Peyer's patch (tissue), 4 donors: ENCODE measurements around the gene CDADC1. TPM values are rescaled to one million over a fixed set of nuclear protein-coding genes. Genes with fewer than 3 reads are reported as not detected.

Source experiments
- DNase-seq, 3 donors: peaks; one replicate each; pipeline ENCODE4 v3.0.0-alpha.2; 2017 to 2019
- H3K27ac ChIP-seq, 4 donors: fragments of 200-600 bp; sonication (generic); one replicate each; pipeline ENCODE4 v1.5.1; 2016 to 2019
- H3K27me3 ChIP-seq, 2 donors: fragments of 200-600 bp; sonication (generic); one replicate each; pipeline ENCODE4 v1.5.1; 2019
- H3K36me3 ChIP-seq, 3 donors: fragments of 200-600 bp; sonication (generic); one replicate each; pipeline ENCODE4 v1.5.1; 2016 to 2019
- H3K4me1 ChIP-seq, 4 donors: fragments of 200-600 bp; sonication (generic); one replicate each; pipeline ENCODE4 v1.5.1; 2016 to 2019
- H3K4me3 ChIP-seq, 4 donors: fragments of 200-600 bp; sonication (generic); 1 replicate in 3 of 4; 2 replicates in 1 of 4; pipeline ENCODE4 v1.5.1; 2016 to 2019; ENCODE audit warnings: mild to moderate bottlenecking in 1 of 4
- H3K9me3 ChIP-seq, 4 donors: fragments of 200-600 bp; sonication (generic); one replicate each; pipeline ENCODE4 v1.5.1; 2016 to 2019; ENCODE audit warnings: mild to moderate bottlenecking in 1 of 4
- CTCF ChIP-seq, 6 experiments: fragments of 450-650 bp in 4 of 6; fragments of 200-600 bp in 2 of 6; sonication (generic) in 1 of 6; IDR thresholded peaks; one replicate each; pipeline ENCODE4 v1.5.1; 2017 to 2019; ENCODE audit warnings: antibody characterized with exemption in 6 of 6, mild to moderate bottlenecking in 3 of 6, moderate library complexity in 1 of 6
- POLR2A ChIP-seq, 2 donors: fragments of 450-650 bp; IDR thresholded peaks; one replicate each; pipeline ENCODE4 v1.5.1; 2017; ENCODE audit warnings: antibody characterized with exemption in 2 of 2, mild to moderate bottlenecking in 2 of 2, moderate library complexity in 2 of 2
- total RNA-seq, 4 donors: library from RNA; depleted of rRNA; stranded (reverse); fragments of >200 nt; gene quantifications; one replicate each; pipeline ENCODE4 v1.1.0, GENCODE V29; 2016

The CDADC1 gene
- total RNA-seq, 4 donors from 2014 or later = 4.7 to 9.2 (median 7.1) TPM

GRCh38 chr13:49259586-49259985, 11.9 kb downstream of the CDADC1 start:
- no peak for TF ChIP-seq POLR2A (IDR thresholded peaks at IDR 0.05)
- TF ChIP-seq CTCF (IDR thresholded peaks at IDR 0.05) = no peak
- Histone ChIP-seq H3K4me3 (no peak overlapping the region), H3K27me3 (no peaks in the 10 kb centered on the region), H3K27ac (no peak overlapping the region), H3K9me3 (no peaks in the 10 kb centered on the region), H3K36me3 (peaks cover 0 to 45% (median 0%) of the 10 kb centered on the region in 3 donors), H3K4me1 (no peaks in the 10 kb centered on the region)
- DNase-seq = no peak

DNA sequence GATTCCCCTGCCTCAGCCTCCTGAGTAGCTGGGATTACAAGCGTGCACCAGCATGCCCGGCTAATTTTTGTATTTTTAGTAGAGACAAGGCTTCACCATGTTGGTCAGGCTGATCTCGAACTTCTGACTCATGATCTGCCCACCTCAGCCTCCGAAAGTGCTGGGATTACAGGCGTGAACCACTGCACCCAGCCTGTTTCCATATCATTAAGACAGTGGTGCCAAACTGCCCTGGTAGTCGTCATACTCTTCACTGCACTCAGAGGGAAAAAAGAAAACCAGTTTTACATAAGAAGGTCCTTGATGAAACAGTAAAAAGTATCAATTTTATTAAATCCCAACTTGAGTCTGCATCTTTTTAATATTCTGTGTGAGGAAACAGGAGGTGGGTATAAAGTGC, 14.9 kb downstream of the CDADC1 start:
- no peaks in the 10 kb centered on the region for H3K4me1 ChIP-seq
- H3K27ac ChIP-seq = no peak overlapping the region
- no peaks in the 10 kb centered on the region for H3K27me3 ChIP-seq
- TF ChIP-seq POLR2A (IDR thresholded peaks at IDR 0.05) (no peak), CTCF (IDR thresholded peaks at IDR 0.05) (no peak)
- H3K9me3 ChIP-seq = no peaks in the 10 kb centered on the region
- DNase-seq = no peak
- peaks cover 0 to 38% (median 0%) of the 10 kb centered on the region in 3 donors for H3K36me3 ChIP-seq
- no peak overlapping the region for H3K4me3 ChIP-seq

GRCh38 chr13:49265822-49266221, 18.1 kb downstream of the CDADC1 start:
- no peak for TF ChIP-seq POLR2A (IDR thresholded peaks at IDR 0.05)
- no peak for TF ChIP-seq CTCF (IDR thresholded peaks at IDR 0.05)
- H3K9me3 ChIP-seq = no peaks in the 10 kb centered on the region
- no peak overlapping the region for H3K4me3 ChIP-seq
- no peak for DNase-seq
- H3K27me3 ChIP-seq = no peaks in the 10 kb centered on the region
- no peaks in the 10 kb centered on the region for H3K4me1 ChIP-seq
- H3K27ac ChIP-seq = no peak overlapping the region
- peaks cover 0 to 29% (median 0%) of the 10 kb centered on the region in 3 donors for H3K36me3 ChIP-seq

DNA sequence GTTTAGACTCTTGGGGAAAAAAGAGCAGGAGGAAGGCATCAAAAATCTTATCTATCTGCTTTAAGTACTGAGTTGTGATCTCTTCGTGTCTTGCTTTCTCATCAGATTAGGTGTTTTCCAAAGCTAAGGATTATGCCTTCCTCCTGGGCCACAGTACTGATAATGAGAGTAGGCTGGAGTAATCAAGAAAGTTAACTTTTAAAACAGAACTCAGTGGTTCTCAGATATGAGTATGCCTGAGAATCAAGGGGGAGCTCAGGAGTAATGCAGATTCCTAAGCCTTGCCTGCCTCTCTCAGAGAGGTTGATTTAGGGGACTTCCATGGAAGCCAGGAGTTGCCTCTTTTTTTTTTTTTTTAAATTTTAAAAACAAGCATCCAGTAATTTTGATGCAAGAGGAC, 23.5 kb downstream of the CDADC1 start:
- H3K27me3 ChIP-seq = no peaks in the 10 kb centered on the region
- no peak overlapping the region for H3K27ac ChIP-seq
- no peak overlapping the region for H3K4me3 ChIP-seq
- H3K36me3 ChIP-seq = peaks cover 0 to 17% (median 0%) of the 10 kb centered on the region in 3 donors
- no peaks in the 10 kb centered on the region for H3K4me1 ChIP-seq
- no peak for DNase-seq
- no peak for TF ChIP-seq POLR2A (IDR thresholded peaks at IDR 0.05)
- TF ChIP-seq CTCF (IDR thresholded peaks at IDR 0.05) = no peak
- H3K9me3 ChIP-seq = no peaks in the 10 kb centered on the region

- no peak overlapping the region for H3K27ac ChIP-seq
- no peak overlapping the region for H3K4me3 ChIP-seq
- TF ChIP-seq POLR2A (IDR thresholded peaks at IDR 0.05) = no peak
- no peak for TF ChIP-seq CTCF (IDR thresholded peaks at IDR 0.05)
- DNase-seq = no peak
- H3K9me3 ChIP-seq = no peaks in the 10 kb centered on the region
- peaks cover 0 to 12% (median 0%) of the 10 kb centered on the region in 3 donors for H3K36me3 ChIP-seq
- H3K4me1 ChIP-seq = no peaks in the 10 kb centered on the region
- H3K27me3 ChIP-seq = no peaks in the 10 kb centered on the region
Observed at GRCh38 chr13:49272296-49272695, 24.6 kb downstream of the CDADC1 start.

DNA sequence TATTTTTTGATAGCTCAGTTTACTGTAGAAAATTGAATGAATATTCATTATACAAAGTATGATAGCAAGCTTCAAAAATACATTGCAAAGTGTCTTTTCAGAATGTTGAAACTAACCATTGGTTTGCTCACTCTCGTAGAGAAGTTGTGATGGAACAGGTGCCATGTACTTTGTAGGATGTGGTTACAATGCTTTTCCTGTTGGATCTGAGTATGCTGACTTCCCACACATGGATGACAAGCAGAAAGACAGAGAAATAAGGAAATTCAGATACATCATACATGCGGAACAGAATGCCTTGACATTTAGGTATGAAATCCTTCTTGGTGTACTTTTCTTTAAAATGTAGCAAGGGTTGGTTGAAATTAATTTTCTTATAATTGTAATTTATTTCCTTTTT, 30.5 kb downstream of the CDADC1 start:
- Histone ChIP-seq H3K27ac (no peak overlapping the region), H3K9me3 (no peaks in the 10 kb centered on the region), H3K27me3 (no peaks in the 10 kb centered on the region), H3K36me3 (peaks cover 0 to 14% (median 0%) of the 10 kb centered on the region in 3 donors), H3K4me3 (no peak overlapping the region), H3K4me1 (no peaks in the 10 kb centered on the region)
- DNase-seq = no peak
- TF ChIP-seq CTCF (IDR thresholded peaks at IDR 0.05) = no peak
- no peak for TF ChIP-seq POLR2A (IDR thresholded peaks at IDR 0.05)
